GM23338 (cell line): ENCODE results near the gene GPR141. TPM values are rescaled to one million over a fixed set of nuclear protein-coding genes. Genes with fewer than 3 reads are reported as not detected.

Source experiments
- ATAC-seq: fragments of 200-7000 bp; cut with Tn5 transposase; 3 replicates; pipeline ENCODE4 v1.9.1; 2020
- DNase-seq: peaks from one replicate; pipeline ENCODE4 v3.0.0-alpha.2; 2015; ENCODE audit warnings: low spot score
- H2AFZ ChIP-seq: fragments of 200-600 bp; sonication (generic); 2 replicates; pipeline ENCODE4 v1.8.0; 2016; ENCODE audit warnings: antibody characterized with exemption, mild to moderate bottlenecking, moderate library complexity
- H3F3A ChIP-seq: fragments of 200-600 bp; sonication (generic); replicated peaks from 2 replicates; pipeline ENCODE4 v1.8.0; 2017; ENCODE audit warnings: antibody characterized with exemption, mixed run types, low read depth
- H3K27ac ChIP-seq: fragments of 200-600 bp; sonication (generic); 2 replicates; pipeline ENCODE4 v1.6.1; 2016; ENCODE audit warnings: low read depth
- H3K27me3 ChIP-seq: fragments of 200-600 bp; sonication (generic); 2 replicates; pipeline ENCODE4 v1.8.0; 2016; ENCODE audit warnings: mild to moderate bottlenecking, mixed run types, moderate library complexity; ENCODE audit not compliant: insufficient read depth
- H3K36me3 ChIP-seq: fragments of 200-600 bp; sonication (generic); 2 replicates; pipeline ENCODE4 v1.8.0; 2016; ENCODE audit warnings: mild to moderate bottlenecking; ENCODE audit not compliant: insufficient read depth
- H3K4me1 ChIP-seq: fragments of 200-600 bp; sonication (generic); 2 replicates; pipeline ENCODE4 v1.8.0; 2016; ENCODE audit warnings: mild to moderate bottlenecking, moderate library complexity; ENCODE audit not compliant: insufficient read depth
- H3K4me2 ChIP-seq: fragments of 200-600 bp; sonication (generic); 2 replicates; pipeline ENCODE4 v1.7.1; 2017; ENCODE audit warnings: mixed run types
- H3K4me3 ChIP-seq: fragments of 200-600 bp; sonication (generic); 2 replicates; pipeline ENCODE4 v1.6.1; 2016; ENCODE audit warnings: mixed run types
- H3K79me2 ChIP-seq: fragments of 200-600 bp; sonication (generic); replicated peaks from 2 replicates; pipeline ENCODE4 v1.8.0; 2017; ENCODE audit warnings: mild to moderate bottlenecking; ENCODE audit not compliant: insufficient read depth
- H3K9me2 ChIP-seq: fragments of 200-600 bp; sonication (generic); 2 replicates; pipeline ENCODE4 v1.8.0; 2017; ENCODE audit not compliant: insufficient read depth
- H4K20me1 ChIP-seq: fragments of 200-600 bp; sonication (generic); replicated peaks from 2 replicates; pipeline ENCODE4 v1.8.0; 2017; ENCODE audit warnings: mild to moderate bottlenecking; ENCODE audit not compliant: insufficient read depth
- H3K27ac Mint-ChIP-seq: 2 replicates; pipeline ENCODE4 v1.8.0; 2020; ENCODE audit warnings: inconsistent platforms, mild to moderate bottlenecking, moderate library complexity, mixed read lengths
- H3K27me3 Mint-ChIP-seq: 3 replicates; pipeline ENCODE4 v1.8.0; 2022; ENCODE audit warnings: low read depth, mild to moderate bottlenecking, moderate library complexity, mixed read lengths, inconsistent platforms; ENCODE audit not compliant: insufficient read depth, poor library complexity
- H3K36me3 Mint-ChIP-seq: 3 replicates; pipeline ENCODE4 v1.8.0; 2021; ENCODE audit warnings: low read depth, mild to moderate bottlenecking, inconsistent platforms, moderate library complexity, mixed read lengths
- H3K4me1 Mint-ChIP-seq: 3 replicates; pipeline ENCODE4 v1.8.0; 2020; ENCODE audit warnings: mild to moderate bottlenecking, inconsistent platforms, mixed read lengths
- H3K4me3 Mint-ChIP-seq: 3 replicates; pipeline ENCODE4 v1.8.0; 2021; ENCODE audit warnings: moderate library complexity, mild to moderate bottlenecking, inconsistent platforms, mixed read lengths
- H3K9me3 Mint-ChIP-seq: 3 replicates; pipeline ENCODE4 v1.8.0; 2020; ENCODE audit warnings: moderate library complexity, mild to moderate bottlenecking, inconsistent platforms, mixed read lengths
- CREB1 ChIP-seq: fragments of 250-450 bp; sonication (Bioruptor Pico); IDR thresholded peaks from 2 replicates; pipeline ENCODE4 v1.5.0; 2020; ENCODE audit warnings: low read depth, mild to moderate bottlenecking, moderate library complexity
- ETS1 ChIP-seq: IDR thresholded peaks from 2 replicates; pipeline ENCODE4 v1.6.1; 2016; ENCODE audit warnings: antibody characterized with exemption
- EZH2 ChIP-seq: fragments of 200-600 bp; sonication (generic); IDR thresholded peaks from one replicate; pipeline ENCODE4 v1.8.0; 2017; ENCODE audit warnings: antibody characterized with exemption, mild to moderate bottlenecking, low read depth; ENCODE audit not compliant: unreplicated experiment
- EZH2phosphoT487 ChIP-seq: fragments of 200-600 bp; sonication (generic); IDR thresholded peaks from one replicate; pipeline ENCODE4 v1.8.1; 2018; ENCODE audit warnings: antibody characterized with exemption; ENCODE audit not compliant: unreplicated experiment
- NANOG ChIP-seq: IDR thresholded peaks from 2 replicates; pipeline ENCODE4 v1.6.1; 2016; ENCODE audit warnings: antibody characterized with exemption, borderline replicate concordance
- POLR2AphosphoS5 ChIP-seq: IDR thresholded peaks from 2 replicates; pipeline ENCODE4 v1.6.1; 2016; ENCODE audit warnings: antibody characterized with exemption, low read depth
- REST ChIP-seq: IDR thresholded peaks from one replicate; pipeline ENCODE4 v1.6.1; 2018; ENCODE audit warnings: antibody characterized with exemption; ENCODE audit not compliant: unreplicated experiment
- ZNF462 ChIP-seq: fragments of 250-450 bp; sonication (Bioruptor Pico); IDR thresholded peaks from 2 replicates; pipeline ENCODE4 v1.5.0; 2020; ENCODE audit warnings: mild to moderate bottlenecking, moderate library complexity
- polyA plus RNA-seq: library from polyadenylated mRNA; unstranded; fragments of >200 nt; fragmentation: Nextera tagmentation; extraction: Ambion mirVana; gene quantifications from 2 replicates; pipeline ENCODE4 v1.2.1, GENCODE V29; 2016
- total RNA-seq: library from RNA; depleted of rRNA; stranded (reverse); fragments of >200 nt; shearing (Covaris generic); gene quantifications from 2 replicates; pipeline ENCODE4 v1.2.3, GENCODE V29; 2014
- TF ChIP-seq, protein P1 (sequence below), 2 experiments: fragments of 200-600 bp in 1 of 2; sonication (generic) in 1 of 2; conservative IDR thresholded peaks; 2 replicates each; pipeline versions ENCODE4 v1.5.1 to v1.6.1; 2016 to 2017; ENCODE audit warnings: antibody characterized with exemption in 2 of 2, low read depth in 2 of 2, mild to moderate bottlenecking in 2 of 2, moderate library complexity in 1 of 2

Gene GPR141
- total and polyA plus RNA-seq, 2 experiments from 2014 or later = 0.80 TPM; not detected in 1

GRCh38 chr7:37735196-37735595, 51.6 kb downstream of the GPR141 start (continued):
- TF ChIP-seq ZNF462 (no peak), CREB1 (CRISPR knock-in tag) (no peak)

- Mint-ChIP-seq H3K27me3 (peaks cover 3% of the 10 kb centered on the region), H3K27ac (no peak overlapping the region), H3K36me3 (no peaks in the 10 kb centered on the region), H3K4me3 (no peak overlapping the region), H3K9me3 (no peaks in the 10 kb centered on the region), H3K4me1 (peaks cover 7% of the 10 kb centered on the region; the same call in 2 of the 3 replicates)
- Histone ChIP-seq H2AFZ (no peak overlapping the region), H3K79me2 (no peaks in the 10 kb centered on the region), H3K9me2 (no peaks in the 10 kb centered on the region), H3K4me3 (no peak overlapping the region), H3K27me3 (no peaks in the 10 kb centered on the region), H4K20me1 (no peaks in the 10 kb centered on the region), H3K27ac (no peak overlapping the region), H3K4me1 (no peaks in the 10 kb centered on the region), H3F3A (no peaks in the 10 kb centered on the region), H3K4me2 (no peak overlapping the region), H3K36me3 (no peaks in the 10 kb centered on the region)
- DNase-seq (no peak), ATAC-seq (no peak)
- TF ChIP-seq EZH2phosphoT487 (no peak), CREB1 (CRISPR knock-in tag) (no peak), REST (no peak), NANOG (no peak), ETS1 (no peak), EZH2 (no peak), POLR2AphosphoS5 (no peak)
- TF ChIP-seq, protein P1, sequence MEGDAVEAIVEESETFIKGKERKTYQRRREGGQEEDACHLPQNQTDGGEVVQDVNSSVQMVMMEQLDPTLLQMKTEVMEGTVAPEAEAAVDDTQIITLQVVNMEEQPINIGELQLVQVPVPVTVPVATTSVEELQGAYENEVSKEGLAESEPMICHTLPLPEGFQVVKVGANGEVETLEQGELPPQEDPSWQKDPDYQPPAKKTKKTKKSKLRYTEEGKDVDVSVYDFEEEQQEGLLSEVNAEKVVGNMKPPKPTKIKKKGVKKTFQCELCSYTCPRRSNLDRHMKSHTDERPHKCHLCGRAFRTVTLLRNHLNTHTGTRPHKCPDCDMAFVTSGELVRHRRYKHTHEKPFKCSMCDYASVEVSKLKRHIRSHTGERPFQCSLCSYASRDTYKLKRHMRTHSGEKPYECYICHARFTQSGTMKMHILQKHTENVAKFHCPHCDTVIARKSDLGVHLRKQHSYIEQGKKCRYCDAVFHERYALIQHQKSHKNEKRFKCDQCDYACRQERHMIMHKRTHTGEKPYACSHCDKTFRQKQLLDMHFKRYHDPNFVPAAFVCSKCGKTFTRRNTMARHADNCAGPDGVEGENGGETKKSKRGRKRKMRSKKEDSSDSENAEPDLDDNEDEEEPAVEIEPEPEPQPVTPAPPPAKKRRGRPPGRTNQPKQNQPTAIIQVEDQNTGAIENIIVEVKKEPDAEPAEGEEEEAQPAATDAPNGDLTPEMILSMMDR (conservative IDR thresholded peaks at IDR 0.05; ENCODE audit: low read depth in 2 of 2) = no peak
Observed at GRCh38 chr7:37738321-37738720, 54.8 kb downstream of the GPR141 start.
